H9 (cell line): ENCODE results near the gene CEP41. TPM values are rescaled to one million over a fixed set of nuclear protein-coding genes. Genes with fewer than 3 reads are reported as not detected.

Experiments used
- DNase-seq: peaks from one replicate; pipeline ENCODE4 v3.0.0-alpha.2; 2017
- H2AFZ ChIP-seq: one replicate; pipeline ENCODE4 v1.6.1; 2013; ENCODE audit warnings: mild to moderate bottlenecking, low read length, control low read depth, moderate library complexity
- H2AK5ac ChIP-seq: 2 replicates; pipeline ENCODE4 v1.6.1; 2013; ENCODE audit warnings: low read length, control low read depth, mixed read lengths; ENCODE audit not compliant: insufficient read length
- H2BK120ac ChIP-seq: one replicate; pipeline ENCODE4 v1.6.1; 2013; ENCODE audit warnings: low read depth, mild to moderate bottlenecking, low read length, control low read depth, inconsistent platforms; ENCODE audit not compliant: poor library complexity, severe bottlenecking
- H2BK12ac ChIP-seq: 2 replicates; pipeline ENCODE4 v1.6.1; 2013; ENCODE audit warnings: low read length, control low read depth, mixed read lengths, low read depth; ENCODE audit not compliant: insufficient read length
- H2BK15ac ChIP-seq: 2 replicates; pipeline ENCODE4 v1.6.1; 2013; ENCODE audit warnings: low read depth, low read length, control low read depth
- H2BK20ac ChIP-seq: one replicate; pipeline ENCODE4 v1.6.1; 2013; ENCODE audit warnings: low read depth, mild to moderate bottlenecking, low read length, control low read depth, inconsistent platforms; ENCODE audit not compliant: poor library complexity, severe bottlenecking
- H2BK5ac ChIP-seq: 2 replicates; pipeline ENCODE4 v1.6.1; 2013; ENCODE audit warnings: low read length, control low read depth, mixed read lengths; ENCODE audit not compliant: insufficient read length
- H3K14ac ChIP-seq: 2 replicates; pipeline ENCODE4 v1.6.1; 2013; ENCODE audit warnings: low read length, control low read depth; ENCODE audit not compliant: insufficient read depth
- H3K18ac ChIP-seq: 2 replicates; pipeline ENCODE4 v1.6.1; 2013; ENCODE audit warnings: low read depth, mild to moderate bottlenecking, mixed read lengths, low read length, control low read depth; ENCODE audit not compliant: insufficient read length
- H3K23ac ChIP-seq: 2 replicates; pipeline ENCODE4 v1.6.1; 2013; ENCODE audit warnings: low read length, control low read depth, mixed read lengths, low read depth; ENCODE audit not compliant: insufficient read length
- H3K23me2 ChIP-seq: 2 replicates; pipeline ENCODE4 v1.6.1; 2013; ENCODE audit warnings: low read depth, mild to moderate bottlenecking, mixed read lengths, low read length, control low read depth; ENCODE audit not compliant: insufficient read length, poor library complexity, severe bottlenecking
- H3K27ac ChIP-seq: 2 replicates; pipeline ENCODE4 v1.5.1; 2013; ENCODE audit warnings: low read length, control low read depth, mixed read lengths, low read depth; ENCODE audit not compliant: insufficient read length
- H3K27me3 ChIP-seq: 2 replicates; pipeline ENCODE4 v1.6.1; 2013; ENCODE audit warnings: low read length, control low read depth, inconsistent platforms; ENCODE audit not compliant: insufficient read depth
- H3K4ac ChIP-seq: 2 replicates; pipeline ENCODE4 v1.6.1; 2013; ENCODE audit warnings: low read depth, mild to moderate bottlenecking, control low read depth, inconsistent platforms, low read length, moderate library complexity
- H3K4me1 ChIP-seq: 2 replicates; pipeline ENCODE4 v1.6.1; 2013; ENCODE audit warnings: low read length, control low read depth, inconsistent platforms; ENCODE audit not compliant: insufficient read depth
- H3K4me2 ChIP-seq: 2 replicates; pipeline ENCODE4 v1.6.1; 2013; ENCODE audit warnings: low read length, control low read depth, mixed read lengths; ENCODE audit not compliant: insufficient read length, insufficient read depth
- H3K56ac ChIP-seq: 2 replicates; pipeline ENCODE4 v1.6.1; 2013; ENCODE audit warnings: low read depth, mild to moderate bottlenecking, mixed read lengths, low read length, control low read depth; ENCODE audit not compliant: insufficient read length
- H3K79me1 ChIP-seq: 2 replicates; pipeline ENCODE4 v1.6.1; 2013; ENCODE audit warnings: low read depth, mild to moderate bottlenecking, moderate library complexity, low read length, control low read depth, inconsistent platforms; ENCODE audit not compliant: insufficient read depth, poor library complexity, severe bottlenecking
- H3K79me2 ChIP-seq: 2 replicates; pipeline ENCODE4 v1.6.1; 2013; ENCODE audit warnings: low read length, control low read depth, inconsistent platforms; ENCODE audit not compliant: insufficient read depth
- H3K9ac ChIP-seq: 2 replicates; pipeline ENCODE4 v1.6.1; 2013; ENCODE audit warnings: low read length, control low read depth, mixed read lengths; ENCODE audit not compliant: insufficient read length; ENCODE audit errors: extremely low read depth
- H3K9me3 ChIP-seq: one replicate; pipeline ENCODE4 v1.6.1; 2013; ENCODE audit warnings: low read depth, low read length, inconsistent platforms; ENCODE audit not compliant: control insufficient read depth
- H3T11ph ChIP-seq: one replicate; pipeline ENCODE4 v1.6.1; 2013; ENCODE audit warnings: mild to moderate bottlenecking, low read length, control low read depth, inconsistent platforms
- H4K20me1 ChIP-seq: one replicate; pipeline ENCODE4 v1.6.1; 2013; ENCODE audit not compliant: control insufficient read depth, insufficient read length, insufficient read depth
- H4K5ac ChIP-seq: 2 replicates; pipeline ENCODE4 v1.6.1; 2013; ENCODE audit warnings: low read depth, mild to moderate bottlenecking, mixed read lengths, low read length, control low read depth; ENCODE audit not compliant: insufficient read length
- H4K8ac ChIP-seq: replicated peaks from 2 replicates; pipeline ENCODE4 v1.6.1; 2013; ENCODE audit warnings: low read length, control low read depth, mixed read lengths, low read depth; ENCODE audit not compliant: insufficient read length
- H4K91ac ChIP-seq: 2 replicates; pipeline ENCODE4 v1.6.1; 2013; ENCODE audit warnings: low read depth, mild to moderate bottlenecking, moderate library complexity, mixed read lengths, low read length, control low read depth; ENCODE audit not compliant: insufficient read length
- H3K27ac Mint-ChIP-seq, 3 experiments: 2 replicates in 2 of 3; 3 replicates in 1 of 3; pipeline ENCODE4 v1.8.0; 2020 to 2021; ENCODE audit warnings: mixed read lengths in 3 of 3, mild to moderate bottlenecking in 1 of 3, moderate library complexity in 1 of 3
- H3K27me3 Mint-ChIP-seq: 2 replicates; pipeline ENCODE4 v1.8.0; 2021; ENCODE audit warnings: low read depth, mild to moderate bottlenecking, moderate library complexity, mixed read lengths
- H3K36me3 Mint-ChIP-seq, 3 experiments: 2 replicates in 2 of 3; 3 replicates in 1 of 3; pipeline ENCODE4 v1.8.0; 2020 to 2021; ENCODE audit warnings: low read depth in 3 of 3, mixed read lengths in 3 of 3; ENCODE audit not compliant: insufficient read depth in 1 of 3
- H3K4me1 Mint-ChIP-seq, 2 experiments: 2 replicates each; pipeline ENCODE4 v1.8.0; 2020; ENCODE audit warnings: mixed read lengths in 2 of 2
- H3K4me3 Mint-ChIP-seq, 2 experiments: 2 replicates in 1 of 2; 3 replicates in 1 of 2; pipeline ENCODE4 v1.8.0; 2020 to 2021; ENCODE audit warnings: mild to moderate bottlenecking in 2 of 2, mixed read lengths in 2 of 2, moderate library complexity in 1 of 2
- H3K9me3 Mint-ChIP-seq, 2 experiments: 2 replicates in 1 of 2; 3 replicates in 1 of 2; pipeline ENCODE4 v1.8.0; 2020; ENCODE audit warnings: mild to moderate bottlenecking in 2 of 2, mixed read lengths in 2 of 2, moderate library complexity in 1 of 2
- WGBS: extraction: QIAGEN DNeasy Blood & Tissue Kit; methylation state at CpG from one replicate; pipeline ENCODE4 v1.1.7; 2013; ENCODE audit warnings: missing lambda C conversion rate, low lambda C conversion rate, mixed read lengths; ENCODE audit not compliant: insufficient read length; ENCODE audit errors: extremely low coverage; 5-methylcytosine and 5-hydroxymethylcytosine counted together
- total RNA-seq: library from RNA; stranded (reverse); gene quantifications from 2 replicates; pipeline ENCODE4 v1.2.1, GENCODE V29; 2021
- TF ChIP-seq, protein P1 (sequence below): fragments of 200-600 bp; sonication (generic); conservative IDR thresholded peaks from 3 replicates; pipeline ENCODE4 v1.8.0; 2021; ENCODE audit warnings: antibody characterized with exemption, mild to moderate bottlenecking

Gene CEP41
- total RNA-seq, 1 experiment from 2014 or later: 9.7 TPM

- no CpG with 5 or more reads among the region's 4 CpGs for WGBS
- Histone ChIP-seq H3K23ac (no peak overlapping the region), H2BK15ac (no peak overlapping the region), H3K4ac (no peak overlapping the region), H4K5ac (no peak overlapping the region), H3K9ac (no peak overlapping the region), H3K27me3 (no peaks in the 10 kb centered on the region), H3K9me3 (no peaks in the 10 kb centered on the region), H3K18ac (no peak overlapping the region), H2BK5ac (no peak overlapping the region), H3K23me2 (no peaks in the 10 kb centered on the region), H2BK20ac (no peak overlapping the region), H3K4me2 (no peak overlapping the region), H4K8ac (no peak overlapping the region), H3K4me1 (no peaks in the 10 kb centered on the region), H4K91ac (no peak overlapping the region), H2BK120ac (no peak overlapping the region), H2BK12ac (no peak overlapping the region), H3K14ac (no peak overlapping the region), H3K27ac (no peak overlapping the region), H3K79me1 (no peaks in the 10 kb centered on the region), H3T11ph (no peak overlapping the region), H2AK5ac (no peak overlapping the region), H3K56ac (no peak overlapping the region), H3K79me2 (no peaks in the 10 kb centered on the region), H2AFZ (no peak overlapping the region), H4K20me1 (no peaks in the 10 kb centered on the region)
- Mint-ChIP-seq H3K4me3 (no peak overlapping the region), H3K36me3 (peaks cover 0 to 3% (median 0%) of the 10 kb centered on the region in 3 experiments; a peak in 3 of 7 replicates), H3K4me1 (peaks cover 3 to 7% of the 10 kb centered on the region in 2 experiments; a peak in 2 of 4 replicates), H3K27ac (no peak overlapping the region), H3K27me3 (no peaks in the 10 kb centered on the region), H3K9me3 (no peaks in the 10 kb centered on the region)
- DNase-seq: no peak
- TF ChIP-seq, protein P1, sequence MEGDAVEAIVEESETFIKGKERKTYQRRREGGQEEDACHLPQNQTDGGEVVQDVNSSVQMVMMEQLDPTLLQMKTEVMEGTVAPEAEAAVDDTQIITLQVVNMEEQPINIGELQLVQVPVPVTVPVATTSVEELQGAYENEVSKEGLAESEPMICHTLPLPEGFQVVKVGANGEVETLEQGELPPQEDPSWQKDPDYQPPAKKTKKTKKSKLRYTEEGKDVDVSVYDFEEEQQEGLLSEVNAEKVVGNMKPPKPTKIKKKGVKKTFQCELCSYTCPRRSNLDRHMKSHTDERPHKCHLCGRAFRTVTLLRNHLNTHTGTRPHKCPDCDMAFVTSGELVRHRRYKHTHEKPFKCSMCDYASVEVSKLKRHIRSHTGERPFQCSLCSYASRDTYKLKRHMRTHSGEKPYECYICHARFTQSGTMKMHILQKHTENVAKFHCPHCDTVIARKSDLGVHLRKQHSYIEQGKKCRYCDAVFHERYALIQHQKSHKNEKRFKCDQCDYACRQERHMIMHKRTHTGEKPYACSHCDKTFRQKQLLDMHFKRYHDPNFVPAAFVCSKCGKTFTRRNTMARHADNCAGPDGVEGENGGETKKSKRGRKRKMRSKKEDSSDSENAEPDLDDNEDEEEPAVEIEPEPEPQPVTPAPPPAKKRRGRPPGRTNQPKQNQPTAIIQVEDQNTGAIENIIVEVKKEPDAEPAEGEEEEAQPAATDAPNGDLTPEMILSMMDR: no peak
Measured at GRCh38 chr7:130413201-130413600, 27.6 kb downstream of the CEP41 start.
